ENCODE data around the gene FMO2. TPM values are rescaled to one million over a fixed set of nuclear protein-coding genes. Genes with fewer than 3 reads are reported as not detected.
"Not testable (repeated sequence)": the region's sequence is repeated elsewhere in the genome, so short reads cannot be mapped to it uniquely, and the experiment has no call there.

The FMO2 gene
- total RNA-seq, 1 donor from 2014 or later, result 0.41 TPM

DNA sequence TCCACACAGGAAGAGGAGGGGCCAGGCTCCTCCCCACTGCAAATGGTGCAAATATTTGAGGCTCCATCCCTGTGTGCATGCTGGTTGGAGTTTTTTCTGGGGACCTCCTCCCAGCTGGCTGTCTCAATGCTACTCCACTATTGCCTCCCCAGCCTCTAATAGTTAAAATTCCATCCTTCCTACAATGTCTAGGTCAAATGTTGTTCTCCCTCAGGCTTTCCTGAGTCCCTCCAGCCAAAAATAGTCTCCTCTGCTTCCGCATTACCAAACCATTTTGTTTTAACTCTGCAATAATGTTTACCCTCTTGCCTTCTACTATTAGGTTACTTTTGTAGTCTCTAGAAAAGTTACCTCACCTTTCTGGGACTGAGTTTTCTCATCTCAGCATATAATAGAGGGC is 33.6 kb downstream of the FMO2 start:
- no peak for FAIRE-seq
- DNase-seq (ENCODE audit: low spot score in 2 of 2), result no peak

DNA sequence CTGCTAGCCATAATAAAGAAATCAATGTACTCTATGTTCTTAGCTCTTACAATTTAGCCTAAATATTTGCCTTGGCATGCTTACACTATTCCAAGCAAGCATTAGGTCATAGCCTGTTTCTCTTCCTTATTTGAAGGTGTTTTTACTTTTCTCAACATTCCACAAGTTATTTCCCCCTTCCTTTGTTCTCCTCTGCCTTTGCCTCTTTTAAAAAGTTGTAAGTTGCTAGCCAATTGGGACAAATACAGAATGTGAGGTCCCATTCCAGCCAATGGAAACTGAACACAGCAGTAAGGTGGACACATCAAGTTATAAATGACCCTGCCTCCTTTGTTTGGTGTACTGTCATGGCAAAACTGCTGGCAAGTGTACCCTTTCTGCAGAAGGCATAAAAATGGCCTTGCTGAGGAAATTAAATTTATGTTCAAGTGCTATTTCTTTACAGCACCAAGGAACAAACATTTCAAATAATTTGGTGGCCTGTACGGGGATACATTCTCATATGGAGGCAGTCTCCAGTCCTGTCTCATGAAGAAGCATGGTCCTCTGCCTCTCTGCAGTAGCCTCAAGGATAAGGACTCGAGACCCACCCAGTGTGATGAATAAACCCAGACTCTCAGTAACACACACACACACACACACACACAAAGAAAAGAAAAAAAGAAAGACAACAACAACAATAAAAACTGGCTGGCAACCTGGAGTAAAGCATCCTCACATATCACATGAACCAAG is 34.4 kb downstream of the FMO2 start:
- DNase-seq (ENCODE audit: low spot score in 2 of 2), result no peak

DNA sequence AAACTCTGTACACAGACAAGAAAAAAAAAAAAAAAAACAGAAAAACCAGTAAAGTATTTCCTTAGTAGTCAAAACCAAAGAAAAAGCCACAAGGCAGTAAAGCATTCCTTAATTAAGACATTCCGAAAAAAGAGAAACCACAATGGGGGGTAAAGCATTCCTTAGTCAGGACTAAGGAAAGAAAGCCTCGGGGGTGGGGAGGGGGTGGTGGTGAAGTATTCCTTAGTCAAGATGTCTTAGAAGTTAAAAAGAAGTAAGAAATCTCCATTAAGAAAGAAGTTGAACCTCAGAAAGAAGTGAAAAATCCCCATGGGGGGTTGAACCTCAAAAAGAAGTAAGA is 35.0 kb downstream of the FMO2 start:
- no peak for FAIRE-seq
- no peak for DNase-seq (ENCODE audit: low spot score in 2 of 2)

More for the DNA sequence above, 34.4 kb downstream of the FMO2 start:
- no peak for FAIRE-seq

DNA sequence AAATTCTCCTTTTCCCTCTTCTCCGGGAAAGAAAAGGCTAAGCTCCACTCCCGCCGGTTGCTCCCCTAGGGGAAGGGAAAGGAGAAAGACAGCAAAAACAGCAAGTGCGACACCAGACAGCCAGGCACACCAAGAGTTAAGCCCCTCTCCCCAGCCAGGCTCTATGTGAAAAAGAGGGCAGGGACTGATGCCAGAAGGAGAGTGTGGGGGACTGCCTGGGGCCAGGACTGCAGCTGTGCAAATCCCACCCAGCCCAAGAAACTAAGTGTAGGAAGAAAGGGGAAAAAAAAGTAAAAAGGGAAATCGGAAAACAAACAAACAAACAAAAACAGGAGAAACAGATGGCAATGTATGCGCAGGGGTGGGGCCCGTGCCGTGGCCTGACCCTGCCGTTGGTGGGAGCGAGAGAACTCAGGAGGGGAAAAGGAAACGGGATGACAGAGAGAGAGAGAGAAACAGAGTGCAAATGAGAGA is 35.5 kb downstream of the FMO2 start:
- no peak for FAIRE-seq
- no peak for DNase-seq (ENCODE audit: low spot score in 2 of 2)

DNA sequence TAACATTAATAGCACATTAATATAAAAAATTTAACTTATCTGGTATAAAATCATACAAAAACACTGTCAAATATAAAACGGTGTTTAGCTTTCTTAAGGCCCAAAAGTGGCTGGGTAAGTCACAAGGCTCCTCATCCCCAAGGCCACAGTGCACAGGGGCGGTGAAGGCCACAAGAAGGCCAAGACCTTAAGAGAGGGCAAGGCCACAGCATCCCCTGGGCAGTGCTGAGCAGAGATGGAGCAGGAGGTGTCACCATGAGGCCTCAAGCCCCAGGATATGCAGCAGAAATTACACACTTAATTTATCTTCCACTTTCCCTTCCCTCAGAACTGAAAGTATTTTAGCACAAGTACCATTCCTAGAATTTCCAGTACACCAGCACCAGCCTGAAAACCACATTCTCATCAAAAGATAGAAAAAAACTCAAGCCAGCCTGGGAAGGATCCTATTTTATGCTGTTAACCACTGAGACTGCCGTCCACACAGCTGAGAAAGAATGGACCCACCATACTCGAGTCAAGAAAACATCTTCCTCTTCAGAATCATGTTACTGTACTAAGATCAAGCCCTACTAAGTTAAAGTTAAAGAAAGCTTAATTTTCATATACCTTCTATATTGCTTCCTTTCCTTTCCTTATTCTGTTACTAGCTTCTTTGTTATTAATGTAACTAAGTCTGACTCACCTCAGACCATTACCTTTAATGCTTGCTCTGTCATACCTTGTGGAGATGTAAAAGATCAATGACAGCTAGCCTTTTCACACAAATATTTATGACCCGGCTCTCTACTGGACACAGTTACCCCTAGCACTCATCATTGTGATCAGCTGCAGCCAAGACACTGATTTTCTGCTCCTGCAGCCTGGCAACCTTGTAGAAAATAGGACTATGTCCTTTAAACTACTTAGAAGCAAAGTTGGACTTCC is 36.8 kb downstream of the FMO2 start:
- DNase-seq (ENCODE audit: low spot score in 2 of 2), result no peak
- FAIRE-seq, result no peak

DNA sequence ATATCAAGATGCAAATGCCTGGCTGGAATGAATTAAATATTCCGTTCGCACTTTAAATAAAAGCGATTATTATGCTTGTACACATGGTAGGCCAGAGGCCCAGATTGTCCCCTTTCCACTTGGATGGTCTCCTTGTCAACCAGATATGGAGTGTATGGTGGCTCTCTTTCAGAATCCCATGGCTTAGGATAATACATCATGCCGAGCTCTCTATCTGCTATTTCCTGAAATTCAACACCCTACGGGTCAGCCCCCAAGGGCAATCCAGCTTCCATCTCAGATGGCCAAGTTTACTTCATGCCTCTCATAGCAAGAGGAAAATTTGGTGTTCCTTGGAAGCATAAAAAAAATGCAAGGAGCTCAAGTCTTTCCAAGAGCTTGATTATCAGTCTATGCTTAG is 37.8 kb downstream of the FMO2 start:
- DNase-seq (ENCODE audit: low spot score in 2 of 2), result no peak
- no peak for FAIRE-seq

DNA sequence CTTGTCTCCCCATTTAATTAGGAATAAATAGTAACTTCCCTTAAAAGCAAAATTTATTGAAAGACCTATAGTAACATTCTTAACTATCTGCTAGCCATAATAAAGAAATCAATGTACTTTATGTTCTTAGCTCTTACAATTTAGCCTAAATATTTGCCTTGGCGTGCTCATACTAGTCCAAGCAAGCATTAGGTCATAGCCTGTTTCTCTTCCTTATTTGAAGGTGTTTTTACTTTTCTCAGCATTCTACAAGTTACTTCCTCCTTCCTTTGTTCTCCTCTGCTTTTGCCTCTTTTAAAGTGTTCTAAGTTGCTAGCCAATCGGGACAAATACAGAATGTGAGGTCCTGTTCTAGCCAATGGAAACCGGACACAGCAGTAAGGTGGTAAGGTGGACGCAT is 39.2 kb downstream of the FMO2 start:
- FAIRE-seq; DNase-seq (ENCODE audit: low spot score in 2 of 2): not testable (repeated sequence)

DNA sequence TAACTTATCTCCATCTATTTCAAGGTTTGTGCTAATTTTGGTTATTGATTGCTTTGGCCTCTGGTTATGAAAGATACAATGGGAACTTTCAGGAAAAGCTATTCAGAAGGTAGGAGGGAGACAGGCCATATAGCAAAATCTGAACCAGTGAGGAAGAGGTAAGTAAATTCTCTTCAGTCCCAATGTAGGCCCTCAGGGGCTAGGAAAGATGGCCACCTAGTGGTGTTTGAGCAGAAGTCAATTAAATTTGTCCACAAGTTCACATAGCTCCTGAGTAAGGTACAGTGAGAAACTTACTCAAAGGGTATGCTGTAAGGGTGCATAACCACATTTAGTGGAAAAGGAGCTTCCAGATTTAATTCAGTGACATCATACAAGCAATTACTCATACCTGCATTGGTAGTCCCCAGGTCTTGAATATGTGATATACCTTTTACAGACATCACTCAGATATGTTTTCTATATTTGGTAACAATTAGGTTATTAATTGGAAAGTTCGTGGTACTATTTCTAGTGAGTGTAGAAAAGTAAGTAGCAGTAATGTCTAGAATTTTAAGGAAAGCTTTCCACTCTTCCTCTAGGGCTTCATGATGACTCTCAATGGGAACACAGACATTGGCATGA is 41.8 kb downstream of the FMO2 start:
- FAIRE-seq (no peak), DNase-seq (ENCODE audit: low spot score in 2 of 2) (peak; percentile 16 to 52)

DNA sequence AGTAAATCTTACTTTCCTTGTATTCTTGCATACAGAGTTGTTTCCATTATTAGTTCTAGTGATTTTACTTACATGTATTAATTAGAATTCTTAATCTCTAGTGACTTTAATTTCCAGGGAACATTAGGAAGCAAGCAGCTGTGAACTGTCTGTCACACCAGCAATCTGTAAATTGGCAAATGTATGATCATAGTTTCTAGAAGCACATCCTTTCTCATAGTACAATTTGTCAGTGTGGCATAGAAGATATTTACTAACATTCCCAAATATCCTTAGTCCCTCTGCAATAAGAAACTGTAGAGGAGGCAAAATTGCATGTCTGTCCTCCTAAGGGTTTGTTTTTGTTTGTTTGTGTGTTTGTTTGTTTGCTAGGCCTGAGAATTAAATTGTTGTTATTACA is 46.2 kb downstream of the FMO2 start:
- no peak for FAIRE-seq
- DNase-seq (ENCODE audit: low spot score in 2 of 2), result no peak

DNA sequence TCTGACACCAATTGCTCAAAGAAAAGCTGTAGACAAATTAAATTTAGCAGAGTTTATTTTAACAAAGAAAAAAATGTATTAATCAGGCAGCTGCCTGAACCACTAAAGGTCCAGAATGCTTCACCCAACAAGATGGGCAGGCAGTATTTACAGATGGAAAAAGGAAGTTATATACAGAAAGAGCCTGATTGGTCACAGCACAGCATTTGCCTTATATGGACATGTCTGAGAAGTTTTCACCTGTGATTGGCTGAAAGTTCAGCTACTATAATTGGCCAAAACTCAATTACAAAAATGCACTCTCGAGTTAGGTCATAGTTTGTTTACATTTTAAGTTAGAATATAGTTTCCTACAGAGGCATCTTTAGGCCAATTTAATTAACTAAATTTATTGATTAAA is 48.1 kb downstream of the FMO2 start:
- no peak for FAIRE-seq
- DNase-seq (ENCODE audit: low spot score in 2 of 2), result no peak

DNA sequence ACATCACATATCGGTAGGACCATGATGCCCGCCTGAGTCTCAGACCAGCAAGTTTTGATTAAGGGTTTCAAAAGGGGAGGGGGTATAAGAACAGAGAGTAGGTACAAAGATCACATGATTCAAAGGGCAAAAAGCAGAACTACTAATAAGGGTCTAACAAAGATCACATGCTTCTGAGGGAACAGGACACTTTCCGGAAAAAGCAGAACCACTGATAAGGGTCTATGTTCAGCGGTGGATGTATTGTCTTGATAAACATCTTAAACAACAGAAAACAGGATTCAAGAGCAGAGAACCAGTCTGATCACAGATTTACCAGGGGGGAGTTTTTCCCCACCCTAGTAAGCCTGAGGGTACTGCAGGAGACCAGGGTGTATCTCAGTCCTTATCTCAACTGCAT is 51.1 kb downstream of the FMO2 start:
- FAIRE-seq; DNase-seq (ENCODE audit: low spot score in 2 of 2): not testable (repeated sequence)

DNA sequence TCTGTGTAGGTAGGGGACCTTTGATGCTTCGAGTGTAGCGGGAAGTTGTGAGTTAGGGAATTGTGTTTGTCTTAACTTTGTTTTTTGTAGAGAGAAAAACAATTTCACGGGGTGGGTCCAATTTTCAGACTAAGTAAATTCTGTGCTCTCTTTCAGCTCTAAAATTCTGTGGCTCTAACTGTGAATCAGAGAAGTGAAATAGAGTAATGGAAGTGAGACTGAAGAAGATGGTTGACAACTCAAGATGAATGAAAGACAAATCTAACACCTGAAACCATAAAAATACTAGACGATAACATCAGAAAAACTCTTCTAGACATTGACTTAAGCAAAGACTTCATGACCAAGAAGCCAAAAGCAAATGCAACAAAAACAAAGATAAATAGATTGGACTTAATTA is 58.8 kb downstream of the FMO2 start:
- FAIRE-seq (no peak), DNase-seq (ENCODE audit: low spot score in 2 of 2) (no peak)

DNA sequence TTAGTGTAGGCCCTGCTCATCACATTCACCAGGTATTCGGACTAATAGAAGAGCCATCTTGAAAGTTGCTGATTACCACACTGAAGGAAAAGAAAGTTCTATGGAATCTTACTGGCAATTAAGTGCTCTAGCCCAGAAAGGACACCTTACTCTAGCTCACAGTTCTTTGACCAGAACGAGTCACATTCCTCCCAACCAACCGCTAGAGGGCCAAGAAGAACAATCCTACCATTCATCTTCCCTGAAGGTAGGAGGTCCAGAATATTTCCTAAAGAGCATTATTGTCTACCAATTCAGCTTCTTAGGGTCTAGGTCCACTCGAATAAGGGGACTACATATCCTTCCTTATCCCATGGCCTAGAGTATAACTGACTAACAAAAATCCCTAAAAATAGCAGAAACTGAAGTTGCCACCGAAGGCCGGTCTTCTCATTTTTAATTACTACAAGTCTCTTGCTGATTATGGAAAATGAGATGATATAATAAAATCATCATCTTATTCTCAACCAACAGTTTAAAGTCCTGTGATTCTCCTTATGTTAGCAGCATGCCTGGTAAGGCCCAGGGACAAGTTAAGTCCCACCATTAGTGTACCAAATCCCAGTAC is 60.5 kb downstream of the FMO2 start:
- DNase-seq (ENCODE audit: low spot score in 2 of 2), result peak; percentile 17 to 21
- no peak for FAIRE-seq

DNA sequence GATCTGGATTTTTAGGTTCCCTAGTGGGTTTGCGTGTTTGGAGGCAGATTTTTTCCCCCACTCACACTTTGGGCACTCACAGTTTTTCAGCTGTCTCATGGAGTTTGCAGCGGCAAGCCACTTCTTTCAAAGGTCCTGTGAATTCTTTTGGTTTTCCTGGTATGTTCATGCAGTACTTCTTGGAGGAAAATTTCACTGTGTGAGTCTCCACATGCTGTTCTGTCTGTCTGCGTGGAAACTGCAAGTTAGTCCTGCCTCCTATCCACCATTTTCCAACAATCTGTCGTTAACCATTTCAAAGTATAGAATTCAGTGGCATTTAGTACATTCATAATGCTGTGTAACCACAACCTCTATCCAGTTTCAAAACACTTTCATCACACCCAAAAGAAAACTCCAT is 62.4 kb downstream of the FMO2 start:
- FAIRE-seq (no peak), DNase-seq (ENCODE audit: low spot score in 2 of 2) (no peak)

DNA sequence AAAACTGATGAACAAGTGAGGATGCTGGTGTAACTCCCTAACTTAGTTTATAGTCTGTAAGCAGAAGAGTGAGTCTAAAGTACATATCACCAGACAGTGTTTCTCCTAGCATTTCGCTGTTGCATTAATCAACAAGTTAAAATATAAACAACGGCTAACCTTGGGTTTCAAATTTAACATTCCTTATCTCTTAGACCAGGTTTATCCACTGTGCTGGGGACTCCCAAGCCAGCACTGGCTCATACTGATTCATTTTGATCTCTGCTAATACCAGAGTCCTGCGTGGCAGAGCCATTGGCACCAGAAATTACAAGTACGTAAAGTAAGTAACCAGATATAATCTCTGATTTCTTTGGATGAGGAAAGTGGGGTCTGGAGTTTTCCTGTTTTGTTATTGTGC is 63.2 kb downstream of the FMO2 start, which contains the start of gene FMO1:
Gene FMO1, plus strand, starts transcription at position 193 of the 400 bp plus-strand sequence. CDS start 9,594 bp downstream, outside the sequence.
- no peak for FAIRE-seq

DNA sequence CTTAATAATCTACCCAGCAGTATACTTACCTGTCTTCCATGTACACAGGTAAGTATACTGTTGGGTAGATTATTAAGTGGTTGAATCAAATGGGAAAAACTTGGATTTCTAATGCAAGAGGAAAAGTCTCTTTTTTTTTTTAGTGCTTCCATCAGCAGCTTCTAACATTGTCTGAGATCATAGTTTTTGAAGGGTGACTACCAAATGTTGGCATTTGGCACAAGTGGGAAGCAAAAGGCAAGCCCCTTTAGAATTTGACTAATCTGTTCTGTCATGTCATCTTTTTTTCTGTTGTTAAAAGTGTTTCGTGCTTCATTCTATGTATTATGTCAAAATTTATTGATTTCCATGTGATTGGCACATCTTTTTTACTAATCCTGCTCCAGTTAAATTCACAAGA is 63.7 kb downstream of the FMO2 start:
- DNase-seq (ENCODE audit: low spot score in 2 of 2) (no peak), FAIRE-seq (no peak)

More for the DNA sequence above, 63.2 kb downstream of the FMO2 start, which contains the start of gene FMO1:
- DNase-seq (ENCODE audit: low spot score in 2 of 2), result no peak

DNA sequence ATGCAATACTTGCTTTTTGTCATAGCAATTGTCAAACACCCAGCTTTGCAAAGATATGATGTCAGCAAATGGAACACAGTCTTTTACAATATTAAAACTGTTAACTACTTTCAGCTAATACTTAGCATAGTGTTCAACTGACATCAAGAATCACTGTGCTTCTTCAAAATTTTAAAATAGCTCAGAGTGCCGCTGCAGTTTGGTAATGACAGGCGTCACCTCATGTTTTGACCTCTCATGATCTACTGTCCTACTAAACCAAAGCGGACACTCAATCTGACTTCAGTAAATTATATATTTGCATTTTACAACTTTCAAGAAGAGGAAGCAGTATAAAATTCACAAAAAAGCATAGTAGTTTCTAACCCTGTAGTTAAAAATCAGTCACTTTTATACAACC is 65.2 kb downstream of the FMO2 start:
- DNase-seq (ENCODE audit: low spot score in 2 of 2) (no peak), FAIRE-seq (no peak)

DNA sequence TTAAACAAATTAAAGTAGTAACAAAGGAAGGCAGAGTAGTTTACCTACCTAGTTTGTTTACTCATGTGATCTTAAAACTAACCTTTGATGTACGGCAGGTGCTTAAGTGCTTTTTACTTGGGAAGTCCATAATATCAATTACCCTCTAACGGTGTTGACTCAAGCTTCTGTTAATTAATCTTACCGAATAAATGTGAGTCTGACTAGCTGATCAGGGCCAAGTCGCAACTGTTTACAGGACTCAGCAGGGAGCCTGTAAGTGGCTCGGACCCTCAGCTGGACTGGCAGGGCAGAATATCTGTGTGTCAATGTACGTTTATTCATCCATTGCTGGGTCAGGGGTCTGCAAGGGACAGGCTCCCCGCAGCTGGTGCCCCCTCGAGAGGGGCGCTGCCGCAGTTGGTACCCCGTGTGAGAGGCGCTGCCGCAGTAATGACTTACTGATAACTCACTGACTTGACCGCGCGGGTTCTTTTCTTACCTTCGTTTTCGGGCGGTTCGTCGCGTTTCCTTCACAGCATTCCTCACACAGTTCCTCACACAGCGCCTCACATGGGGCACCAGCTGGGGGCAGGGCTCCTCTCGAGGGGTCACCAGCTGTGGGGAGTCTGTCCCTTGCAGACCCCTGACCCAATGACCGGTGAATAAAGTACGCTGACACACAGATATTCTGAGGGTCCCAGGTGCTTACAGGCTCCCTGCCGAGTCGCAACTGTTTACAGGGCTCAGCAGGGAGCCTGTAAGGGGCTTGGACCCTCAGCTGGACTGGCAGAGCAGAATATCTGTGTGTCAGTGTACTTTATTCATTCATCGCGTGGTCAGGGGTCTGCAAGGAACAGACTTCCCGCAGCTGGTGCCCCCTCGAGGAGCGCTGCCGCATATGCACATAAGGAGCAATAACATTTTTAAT is 66.2 kb downstream of the FMO2 start:
- no peak for DNase-seq (ENCODE audit: low spot score in 2 of 2)
- no peak for FAIRE-seq

DNA sequence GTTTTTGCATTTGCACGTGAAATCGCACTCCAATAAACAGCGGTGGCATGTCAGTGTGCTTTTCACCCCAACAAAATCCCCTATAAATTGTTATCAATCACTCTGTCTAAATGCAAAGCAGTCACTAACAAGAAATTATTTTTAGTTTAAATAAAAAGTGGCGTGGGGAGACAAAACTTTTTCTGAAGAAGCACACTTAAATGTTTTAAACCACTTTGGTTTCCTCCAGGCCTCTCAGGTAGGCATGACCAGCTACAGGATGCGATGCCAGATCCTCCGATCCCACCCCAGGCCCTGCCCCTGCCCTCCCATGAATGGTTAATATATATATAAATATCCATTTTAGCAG is 66.8 kb downstream of the FMO2 start:
- no peak for FAIRE-seq
- no peak for DNase-seq (ENCODE audit: low spot score in 2 of 2)

DNA sequence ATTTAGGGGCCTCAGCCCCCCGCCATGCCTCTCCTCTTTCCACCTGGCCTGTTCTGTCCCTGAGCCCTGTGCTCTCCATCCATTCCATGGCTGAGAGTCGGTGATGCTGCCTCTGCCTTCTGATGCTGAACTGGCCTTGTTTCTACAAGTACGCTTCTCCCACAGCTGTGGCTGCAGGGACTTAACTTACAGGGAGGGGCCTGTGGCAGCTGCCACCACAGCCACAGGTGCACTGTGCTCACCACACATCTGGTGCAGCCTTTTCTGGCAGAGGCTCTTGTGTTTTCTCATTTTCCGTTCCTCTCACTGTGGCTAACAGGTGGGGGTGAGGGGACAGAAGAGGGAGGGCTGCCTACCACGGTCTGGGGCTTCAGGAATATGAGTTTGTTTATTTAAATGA is 67.4 kb downstream of the FMO2 start:
- DNase-seq (ENCODE audit: low spot score in 2 of 2) (no peak), FAIRE-seq (no peak)

All from frontal cortex (tissue), 4 donors.